HEK293T (cell line): ENCODE measurements around the gene FOXA3.

Experiments
- CTCF ChIA-PET: fragments of 350-600 bp; formaldehyde crosslinking; extraction: SDS; loops from one replicate; lab custom pipeline; 2021; ENCODE audit warnings: antibody characterized with exemption, inconsistent platforms; lab: Yijun Ruan, JAX
- POLR2A ChIA-PET: fragments of 350-600 bp; formaldehyde crosslinking; extraction: SDS; loops from one replicate; lab custom pipeline; 2020; ENCODE audit warnings: antibody characterized with exemption, inconsistent platforms; lab: Yijun Ruan, JAX
- DNase-seq: peaks from one replicate; pipeline ENCODE4 v3.0.0; 2012; ENCODE audit warnings: mixed read lengths; ENCODE audit errors: extremely low spot score
- ARNT ChIP-seq: fragments of 450-650 bp; IDR thresholded peaks from 2 replicates; pipeline ENCODE4 v1.6.1; 2017; ENCODE audit warnings: mild to moderate bottlenecking
- BHLHE40 ChIP-seq: fragments of 450-650 bp; IDR thresholded peaks from 2 replicates; pipeline ENCODE4 v1.6.1; 2016; ENCODE audit warnings: mild to moderate bottlenecking, moderate library complexity, borderline replicate concordance
- CTBP1 ChIP-seq: fragments of 450-650 bp; IDR thresholded peaks from 2 replicates; pipeline ENCODE4 v1.6.1; 2016; ENCODE audit warnings: borderline replicate concordance
- ELF4 ChIP-seq: fragments of 450-650 bp; IDR thresholded peaks from 2 replicates; pipeline ENCODE4 v1.6.1; 2017; ENCODE audit warnings: antibody characterized with exemption
- FOXA1 ChIP-seq: fragments of 450-650 bp; IDR thresholded peaks from 2 replicates; pipeline ENCODE4 v1.6.1; 2016; ENCODE audit warnings: mild to moderate bottlenecking
- FOXK2 ChIP-seq: fragments of 450-650 bp; IDR thresholded peaks from 2 replicates; pipeline ENCODE4 v1.6.1; 2016; ENCODE audit warnings: mild to moderate bottlenecking
- FOXM1 ChIP-seq: fragments of 450-650 bp; IDR thresholded peaks from 2 replicates; pipeline ENCODE4 v1.6.1; 2017; ENCODE audit warnings: mild to moderate bottlenecking, borderline replicate concordance
- HDGF ChIP-seq: fragments of 450-650 bp; IDR thresholded peaks from 2 replicates; pipeline ENCODE4 v1.6.1; 2017; ENCODE audit warnings: antibody characterized with exemption, borderline replicate concordance
- L3MBTL2 ChIP-seq: fragments of 450-650 bp; conservative IDR thresholded peaks from 2 replicates; pipeline ENCODE4 v1.6.1; 2016; ENCODE audit warnings: mild to moderate bottlenecking
- LEF1 ChIP-seq: fragments of 450-650 bp; IDR thresholded peaks from 2 replicates; pipeline ENCODE4 v1.6.1; 2017; ENCODE audit warnings: mild to moderate bottlenecking, borderline replicate concordance
- NFRKB ChIP-seq: fragments of 450-650 bp; IDR thresholded peaks from 2 replicates; pipeline ENCODE4 v1.6.1; 2016; ENCODE audit warnings: mild to moderate bottlenecking, moderate library complexity
- SP1 ChIP-seq: fragments of 450-650 bp; IDR thresholded peaks from 2 replicates; pipeline ENCODE4 v1.6.1; 2017
- SUZ12 ChIP-seq: fragments of 450-650 bp; IDR thresholded peaks from 2 replicates; pipeline ENCODE4 v1.6.1; 2016; ENCODE audit warnings: mild to moderate bottlenecking
- TARDBP ChIP-seq: fragments of 450-650 bp; IDR thresholded peaks from 2 replicates; pipeline ENCODE4 v1.6.1; 2016
- ZNF384 ChIP-seq: fragments of 450-650 bp; IDR thresholded peaks from 2 replicates; pipeline ENCODE4 v1.6.1; 2016
- TF ChIP-seq, protein P1 (sequence below): fragments of 450-650 bp; IDR thresholded peaks from 2 replicates; pipeline ENCODE4 v1.6.1; 2016

FOXA3 gene

DNA sequence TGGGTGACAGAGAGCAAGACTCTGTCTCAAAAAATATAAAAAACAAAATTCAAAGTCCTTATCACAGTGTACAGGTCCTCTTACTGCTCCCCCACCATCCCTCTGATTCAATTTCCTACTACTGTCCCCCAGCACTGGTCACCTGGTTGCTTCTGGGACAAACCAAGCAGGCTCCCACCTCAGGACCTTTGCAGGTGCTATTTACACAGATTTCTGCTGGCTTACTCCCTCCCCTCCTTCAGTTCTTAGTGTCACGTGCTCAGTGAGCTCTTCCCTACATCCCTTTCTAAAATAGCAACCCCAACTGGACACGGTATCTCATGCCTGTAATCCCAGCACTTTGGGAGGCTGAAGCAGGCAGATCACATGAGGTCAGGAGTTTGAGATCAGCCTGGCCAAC lies 15.8 kb downstream of the FOXA3 start:
- POLR2A ChIA-PET, result interaction anchor here (2.4 kb wide), 1 partner anchor 16 kb away, joined by 13 read pairs; the partner anchor contains the start of genes FOXA3 and SYMPK
- no peak for DNase-seq
- CTCF ChIA-PET, result interaction anchor here (1.1 kb wide), 1 partner anchor 63 kb away, joined by 5 read pairs; no protein-coding TSS in a partner anchor
- TF ChIP-seq BHLHE40, result no peak
- TF ChIP-seq LEF1, result no peak
- no peak for TF ChIP-seq SUZ12

- ChIA-PET CTCF (interaction anchor here (0.6 kb wide), 1 partner anchor 1060 kb away, joined by 3 read pairs; no protein-coding TSS in a partner anchor), POLR2A (interaction anchor here (0.8 to 2.5 kb wide), 6 partner anchors 11 to 22 kb away, joined by 4 to 13 read pairs (median 6); partner anchors contain the start of genes FOXA3, MYPOP and SYMPK)
- TF ChIP-seq TARDBP (no peak), NFRKB (no peak), SUZ12 (no peak)
- no peak for DNase-seq
Observed at GRCh38 chr19:45881082-45881908, 17.2 kb downstream of the FOXA3 start.

GRCh38 chr19:45881909-45882528 lies 17.9 kb downstream of the FOXA3 start:
- ChIA-PET POLR2A (interaction anchor here (0.8 to 2.5 kb wide), 5 partner anchors 10 to 21 kb away, joined by 4 to 10 read pairs (median 5); partner anchors contain the start of genes MYPOP and SYMPK), CTCF (interaction anchor here (0.6 to 2.2 kb wide), 3 partner anchors 19 to 127 kb away, joined by 3 to 7 read pairs (median 4); partner anchors contain the start of gene SYMPK)
- TF ChIP-seq SP1 (no peak), HDGF (no peak), BHLHE40 (no peak), L3MBTL2 (no peak), FOXK2 (no peak), ARNT (no peak), CTBP1 (no peak), ELF4 (no peak), FOXM1 (no peak)
- no peak for DNase-seq

- peak; percentile 90 for DNase-seq
- CTCF ChIA-PET, result interaction anchor here (0.6 to 2.2 kb wide), 4 partner anchors 20 to 127 kb away, joined by 3 to 7 read pairs (median 4); partner anchors contain the start of gene SYMPK
- POLR2A ChIA-PET, result interaction anchor here (1.3 to 2.5 kb wide), 5 partner anchors 9 to 20 kb away, joined by 4 to 10 read pairs (median 6); partner anchors contain the start of genes FOXA3, MYPOP and SYMPK
- peak; percentile 86 for TF ChIP-seq ARNT
- TF ChIP-seq TARDBP, result no peak
- TF ChIP-seq ZNF384, result peak; percentile 87
- peak; percentile 22; the same call in 1 of the 2 replicates for TF ChIP-seq FOXM1
Observed at GRCh38 chr19:45882652-45883585, 18.8 kb downstream of the FOXA3 start.

DNA sequence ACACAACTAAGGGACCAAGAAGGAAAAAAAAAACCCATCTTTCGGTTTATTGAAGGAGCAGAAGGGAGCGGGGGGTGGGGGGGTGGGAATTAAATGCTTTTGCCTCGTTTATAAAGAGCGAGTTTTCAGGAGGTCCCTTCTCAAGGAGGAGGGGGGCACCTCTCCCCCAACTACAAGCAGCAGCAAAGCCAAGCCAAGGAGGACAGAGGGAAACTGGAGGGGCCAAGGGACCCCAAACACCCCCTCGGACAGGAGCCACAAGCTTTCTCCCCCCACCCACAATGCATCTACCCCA lies 19.4 kb downstream of the FOXA3 start:
- ChIA-PET POLR2A (interaction anchor here (1.3 to 2.5 kb wide), 2 partner anchors 19 kb away, joined by 6 to 10 read pairs; partner anchors contain the start of genes FOXA3 and MYPOP), CTCF (interaction anchor here (2.2 kb wide), 1 partner anchor 20 kb away, joined by 7 read pairs; the partner anchor contains the start of gene SYMPK)
- TF ChIP-seq SUZ12 (no peak), ARNT (no peak), SP1 (no peak), ZNF384 (no peak), L3MBTL2 (no peak), ELF4 (no peak), CTBP1 (no peak), TARDBP (no peak), NFRKB (no peak), FOXK2 (no peak), FOXM1 (no peak), LEF1 (no peak), FOXA1 (no peak), HDGF (no peak), BHLHE40 (no peak)
- TF ChIP-seq, protein P1, sequence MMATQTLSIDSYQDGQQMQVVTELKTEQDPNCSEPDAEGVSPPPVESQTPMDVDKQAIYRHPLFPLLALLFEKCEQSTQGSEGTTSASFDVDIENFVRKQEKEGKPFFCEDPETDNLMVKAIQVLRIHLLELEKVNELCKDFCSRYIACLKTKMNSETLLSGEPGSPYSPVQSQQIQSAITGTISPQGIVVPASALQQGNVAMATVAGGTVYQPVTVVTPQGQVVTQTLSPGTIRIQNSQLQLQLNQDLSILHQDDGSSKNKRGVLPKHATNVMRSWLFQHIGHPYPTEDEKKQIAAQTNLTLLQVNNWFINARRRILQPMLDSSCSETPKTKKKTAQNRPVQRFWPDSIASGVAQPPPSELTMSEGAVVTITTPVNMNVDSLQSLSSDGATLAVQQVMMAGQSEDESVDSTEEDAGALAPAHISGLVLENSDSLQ, result no peak
- DNase-seq, result no peak

DNA sequence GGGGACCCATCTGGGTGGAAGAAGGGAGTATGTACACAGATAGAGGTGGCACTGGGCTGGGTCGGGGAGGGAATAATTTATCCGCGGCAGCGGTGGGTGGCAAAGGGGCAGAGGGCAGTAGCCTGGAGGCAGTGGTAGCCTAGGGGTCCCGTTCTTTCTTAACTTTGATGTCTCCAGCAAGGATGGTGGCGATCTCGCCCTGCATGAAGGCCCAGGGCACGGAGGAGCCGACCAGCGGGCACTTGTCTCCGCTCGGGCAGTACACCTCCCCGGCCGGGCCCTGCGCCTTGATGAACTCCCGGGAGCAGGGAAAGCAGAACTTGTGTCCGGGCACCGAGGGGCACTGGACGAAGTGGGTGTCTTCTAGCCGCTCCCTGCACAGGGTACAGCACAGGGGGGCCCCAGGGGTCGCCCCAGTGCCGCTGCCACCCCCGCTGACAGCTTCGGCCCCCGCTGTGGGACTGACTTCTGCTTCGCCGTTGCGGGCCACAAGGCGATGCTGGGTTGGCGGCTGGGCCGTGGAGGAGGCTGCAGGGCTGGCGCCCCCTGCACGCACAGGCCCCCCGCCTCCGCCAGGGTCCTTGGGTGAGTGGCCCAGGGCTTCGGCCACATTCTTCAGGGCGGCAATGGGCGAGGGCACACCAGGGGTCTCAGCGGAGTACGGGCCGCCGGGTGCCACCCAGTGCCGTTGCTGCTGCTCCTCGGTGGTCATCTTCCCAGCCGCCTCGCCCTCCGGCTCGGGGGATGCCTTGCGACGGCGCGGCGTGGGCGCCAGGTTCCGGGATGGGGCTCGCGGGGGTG lies 20.0 kb downstream of the FOXA3 start:
- ChIA-PET CTCF (interaction anchor here (2.2 kb wide), 1 partner anchor 21 kb away, joined by 7 read pairs; the partner anchor contains the start of gene SYMPK), POLR2A (interaction anchor here (1.3 to 3.0 kb wide), 3 partner anchors 18 to 19 kb away, joined by 6 to 34 read pairs (median 10); partner anchors contain the start of genes FOXA3 and MYPOP)
- TF ChIP-seq LEF1, result no peak
- no peak for TF ChIP-seq SP1
- no peak for TF ChIP-seq ARNT
- DNase-seq, result no peak
